ENCODE measurements around the gene LDLRAD4.

GRCh38 chr18:13218997-13219396, 437 bp downstream of the LDLRAD4 start:
- TF ChIP-seq CTCF (IDR thresholded peaks at IDR 0.05) (no peak), POLR2A (IDR thresholded peaks at IDR 0.05; ENCODE audit: low read depth) (no peak), POLR2AphosphoS5 (IDR thresholded peaks at IDR 0.05) (no peak), EP300 (IDR thresholded peaks at IDR 0.05) (no peak)
